SHP77 (cell line): ENCODE results near the gene CAMK2N2.
"Not testable (repeated sequence)": the region's sequence is repeated elsewhere in the genome, so short reads cannot be mapped to it uniquely, and the experiment has no call there.

Experiments
- DNase-seq, 2 experiments: peaks; one replicate each; lab custom pipeline; 2025; lab: John Stamatoyannopoulos, UW

CAMK2N2 gene

DNA sequence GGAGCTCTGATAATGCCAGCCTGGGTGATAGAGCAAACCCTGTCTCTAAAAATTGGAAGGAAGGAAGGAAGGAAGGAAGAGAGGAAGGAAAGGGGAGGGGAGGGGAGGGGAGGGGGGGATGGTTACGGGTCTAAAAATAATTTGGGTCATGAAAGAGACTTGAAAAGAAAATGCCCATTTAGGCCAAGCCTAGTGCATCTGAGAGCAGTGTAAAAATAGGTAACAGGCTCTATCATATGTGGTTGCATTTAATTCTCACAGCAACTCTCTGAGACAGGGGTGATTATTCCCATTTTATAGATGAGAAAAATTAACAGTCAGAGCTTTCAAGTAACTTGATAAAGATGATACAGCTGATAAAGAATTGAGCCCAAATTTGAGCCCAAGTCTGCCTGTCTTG, 10.9 kb upstream of the CAMK2N2 start:
- DNase-seq, result no peak

GRCh38 chr3:184267249-184267648, 5.9 kb upstream of the CAMK2N2 start:
- not testable (repeated sequence) for DNase-seq

- no peak for DNase-seq
Observed at GRCh38 chr3:184262764-184263179, 1.4 kb upstream of the CAMK2N2 start.

- peak; percentile 38 to 80 for DNase-seq
Observed at GRCh38 chr3:184261854-184262763, 756 bp upstream of the CAMK2N2 start.

DNA sequence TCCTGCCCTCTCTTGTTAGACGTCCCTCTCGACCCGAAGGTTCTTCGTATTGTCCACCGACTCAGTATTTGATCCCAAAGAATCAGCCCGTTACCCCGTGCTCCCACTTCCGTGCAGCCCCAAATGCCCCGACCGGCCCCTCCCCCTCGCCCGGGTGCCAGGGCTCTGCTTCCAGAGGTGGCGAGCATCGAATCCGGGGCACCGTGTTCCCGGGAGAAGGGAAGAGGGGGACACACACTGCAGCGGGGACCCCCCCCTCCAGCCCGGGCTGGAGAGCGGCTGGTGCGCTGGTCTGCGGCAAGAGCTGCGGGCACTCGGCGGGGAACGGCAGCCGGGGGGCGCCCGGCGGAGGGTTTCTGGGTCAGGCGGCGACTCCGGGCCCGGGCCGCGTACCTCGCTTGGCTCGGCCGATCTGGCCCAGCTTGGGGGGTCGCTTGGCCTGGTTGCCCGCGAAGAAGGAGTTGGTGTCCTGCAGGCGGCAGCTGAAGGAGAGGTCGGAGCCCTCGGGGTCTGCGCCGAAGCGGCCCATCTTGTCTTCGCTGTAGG, 556 bp downstream of the CAMK2N2 start:
- no peak for DNase-seq

DNA sequence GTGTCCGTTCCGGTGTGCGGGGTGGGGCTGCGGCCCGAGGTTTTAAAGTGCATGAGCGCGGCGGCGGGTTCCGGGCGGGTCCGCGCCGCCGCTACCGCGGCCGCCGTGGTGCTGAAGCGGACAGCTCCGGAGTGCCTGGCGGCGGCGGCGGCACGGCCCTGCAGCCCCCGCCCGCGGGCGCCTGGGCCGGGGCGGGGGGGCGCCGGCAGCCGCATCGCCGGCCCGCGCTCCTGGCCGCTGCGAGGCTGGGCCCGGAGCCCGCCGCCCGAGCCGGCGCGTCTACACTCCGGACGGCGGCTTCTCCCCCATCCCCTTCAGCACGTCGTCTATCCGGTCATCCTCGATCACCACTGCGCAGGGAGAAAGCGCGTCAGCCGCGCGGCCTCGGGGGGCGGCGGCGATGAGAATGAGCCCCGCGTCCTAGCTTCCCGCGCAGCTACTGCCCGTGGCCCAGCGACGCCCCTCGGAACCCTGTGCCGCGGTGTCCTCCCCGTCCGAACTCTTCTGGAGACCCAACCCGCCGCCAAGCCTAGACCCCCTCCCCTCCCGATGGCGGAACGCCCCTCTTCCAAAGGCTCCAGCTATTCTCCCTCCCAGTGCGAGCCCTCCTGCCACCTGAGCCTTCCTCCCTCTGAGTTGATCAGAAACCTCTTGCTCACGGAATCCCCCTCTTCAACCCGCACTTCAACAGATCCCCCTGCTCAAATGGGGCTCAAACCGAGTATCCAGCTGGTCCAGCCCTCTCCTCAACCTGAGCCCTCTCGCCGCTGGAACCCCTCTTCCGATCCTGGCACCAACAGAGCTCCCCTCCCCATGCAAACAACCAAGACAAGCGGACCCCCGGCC, 1.3 kb downstream of the CAMK2N2 start:
- DNase-seq, result peak in 1 of 2 experiments; percentile 21

DNA sequence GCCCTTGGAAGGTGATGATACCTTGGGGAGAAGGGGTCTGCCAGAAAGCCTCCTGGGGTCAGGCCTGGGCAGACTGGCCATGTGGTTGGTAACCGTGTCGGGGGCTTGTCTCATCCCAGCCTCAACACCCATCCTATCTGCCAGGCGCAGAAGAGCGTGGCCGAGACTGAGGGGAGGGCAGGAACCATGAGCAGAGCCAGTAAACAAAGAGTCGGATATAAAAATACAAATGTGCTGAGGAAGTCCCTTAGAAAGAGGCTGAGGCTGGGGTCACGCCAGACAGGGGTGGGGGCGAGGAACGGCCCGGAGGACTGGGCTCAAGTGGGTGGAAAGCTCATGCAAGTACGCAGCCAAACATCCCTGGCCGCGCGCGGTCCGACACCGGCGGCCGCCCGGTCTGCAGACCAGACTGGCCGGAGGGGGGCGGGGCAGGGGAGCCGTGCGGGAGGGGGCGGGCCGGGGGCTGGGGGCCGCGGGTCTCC, 1.9 kb downstream of the CAMK2N2 start:
- no peak for DNase-seq

- DNase-seq, result no peak
Observed at GRCh38 chr3:184258926-184259325, 2.4 kb downstream of the CAMK2N2 start.

DNA sequence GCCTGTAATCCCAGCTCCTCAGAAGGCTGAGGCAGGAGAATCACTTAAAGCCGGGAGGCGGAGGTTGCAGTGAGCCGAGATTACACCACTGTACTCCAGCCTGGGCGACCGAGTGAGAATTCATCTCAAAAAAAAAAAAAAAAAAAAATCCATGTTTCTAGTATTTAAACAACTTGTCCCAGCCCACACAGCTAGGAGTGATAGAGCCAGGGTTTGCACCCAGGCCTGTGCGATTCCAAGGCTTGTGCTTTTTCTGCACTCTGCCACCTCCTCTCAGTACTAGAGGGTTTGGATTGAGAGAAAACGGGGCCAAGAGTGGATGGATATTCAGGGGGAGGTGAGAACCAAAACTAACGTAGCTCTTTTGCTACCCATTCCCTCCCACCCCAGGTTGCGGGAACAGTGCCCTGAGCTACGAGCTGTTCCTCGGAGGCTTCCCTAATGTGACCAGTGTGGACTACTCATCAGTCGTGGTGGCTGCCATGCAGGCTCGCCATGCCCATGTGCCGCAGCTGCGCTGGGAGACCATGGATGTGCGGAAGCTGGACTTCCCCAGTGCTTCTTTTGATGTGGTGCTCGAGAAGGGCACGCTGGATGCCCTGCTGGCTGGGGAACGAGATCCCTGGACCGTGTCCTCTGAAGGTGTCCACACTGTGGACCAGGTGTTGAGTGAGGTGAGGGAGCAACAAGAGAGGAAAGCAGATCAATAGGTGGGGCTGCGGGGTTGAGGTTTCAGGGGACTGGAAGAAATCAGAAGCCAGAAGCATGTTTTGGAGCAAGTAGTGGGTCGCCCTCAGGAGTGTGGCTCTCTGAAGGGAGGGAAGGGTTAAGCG, 4.1 kb downstream of the CAMK2N2 start:
- no peak for DNase-seq

- no peak for DNase-seq
Observed at GRCh38 chr3:184255291-184256039, 5.9 kb downstream of the CAMK2N2 start.

DNA sequence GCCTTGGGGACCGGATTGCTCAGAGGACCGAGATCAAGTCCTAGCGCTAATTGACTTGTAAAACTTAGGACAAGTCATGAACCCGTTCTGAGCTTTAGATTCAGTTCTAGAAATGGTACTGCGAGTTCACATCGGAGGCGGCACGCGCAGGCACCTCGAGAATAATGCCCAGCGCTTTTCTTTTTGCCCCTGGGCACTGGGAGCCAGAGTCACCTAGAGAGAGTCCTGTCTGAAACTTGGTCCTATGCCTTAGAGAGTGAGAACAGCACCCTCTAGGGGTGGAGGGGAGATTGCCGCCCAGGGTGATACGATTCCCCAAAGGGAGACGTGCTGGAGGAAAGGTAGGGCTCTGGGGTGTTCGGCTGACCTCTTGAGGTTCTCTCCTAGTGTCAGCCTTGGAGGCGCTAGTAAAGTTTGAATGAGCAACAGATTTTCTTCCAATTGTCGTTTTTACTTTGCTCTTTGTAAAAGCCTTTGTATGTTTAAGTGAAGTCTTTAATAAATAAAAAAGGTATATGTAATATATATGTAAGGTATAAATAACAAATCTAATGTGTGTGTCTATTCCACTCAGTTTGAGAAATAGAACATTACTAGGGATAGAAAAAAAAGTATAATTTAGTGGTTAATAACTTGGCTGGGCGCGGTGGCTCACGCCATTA, 11.1 kb downstream of the CAMK2N2 start:
- DNase-seq, result peak; percentile 84 to 90

GRCh38 chr3:184249412-184250166, 11.8 kb downstream of the CAMK2N2 start, which contains the start of gene EEF1AKMT4:
TSS of gene EEF1AKMT4 (plus strand) at chr3:184249672. CDS start at chr3:184249695, 23 bp downstream.
- DNase-seq, result peak; percentile 96

DNA sequence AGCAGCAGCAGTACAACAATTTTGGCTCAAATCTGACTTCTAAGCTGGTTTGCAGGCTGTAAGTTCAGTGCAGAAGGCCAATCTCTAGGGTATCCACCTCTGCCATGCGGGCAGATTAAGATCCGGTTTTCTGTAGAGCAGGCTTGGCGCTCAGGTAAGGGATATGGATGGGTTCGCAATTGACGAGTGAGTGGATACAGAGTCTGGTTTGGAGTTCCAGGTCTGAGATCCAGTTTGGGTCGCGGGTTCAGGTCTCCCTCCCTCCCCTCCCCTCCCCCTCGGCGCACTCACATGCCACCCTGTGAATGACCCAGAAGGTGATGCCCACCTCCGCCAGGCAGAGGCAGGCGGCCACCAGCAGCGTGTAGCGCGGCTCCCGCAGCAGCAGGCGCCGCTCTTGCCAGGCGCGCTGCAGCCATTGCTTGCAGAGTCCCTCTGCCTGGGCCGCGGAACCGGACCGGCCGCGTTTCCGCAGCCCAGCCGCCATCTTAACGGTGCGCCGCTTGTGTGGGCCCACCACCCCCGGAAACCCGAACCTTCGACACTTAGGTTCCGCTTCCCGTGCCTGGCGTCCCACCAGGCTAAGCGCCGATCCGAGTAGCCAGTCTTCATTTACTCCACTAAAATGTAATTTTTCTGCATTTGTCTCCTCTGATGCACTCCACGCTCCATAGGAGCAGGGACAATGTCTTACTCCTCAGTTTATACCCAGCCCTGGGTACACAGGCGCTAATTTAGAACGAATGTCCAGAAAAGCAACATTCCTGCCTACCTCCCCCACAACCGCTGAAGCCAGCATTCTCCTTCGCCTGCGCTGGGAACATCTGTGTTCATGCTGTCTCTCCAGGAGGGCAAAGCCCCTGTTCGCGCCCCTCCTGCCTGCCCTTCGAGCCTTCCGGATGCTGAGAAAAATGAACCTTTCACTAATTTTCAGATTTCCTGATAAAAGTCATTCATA, 12.6 kb downstream of the CAMK2N2 start, which contains the start of gene ALG3:
Gene ALG3, minus strand, starts transcription at position 509 of the 958 bp plus-strand sequence. Its CDS starts 22 bp downstream, at position 487.
- DNase-seq, result peak; percentile 63 to 77

GRCh38 chr3:184242297-184242685, 19.1 kb downstream of the CAMK2N2 start:
- DNase-seq, result no peak

GRCh38 chr3:184241447-184242296, 19.7 kb downstream of the CAMK2N2 start:
- DNase-seq, result peak; percentile 40 to 66

DNA sequence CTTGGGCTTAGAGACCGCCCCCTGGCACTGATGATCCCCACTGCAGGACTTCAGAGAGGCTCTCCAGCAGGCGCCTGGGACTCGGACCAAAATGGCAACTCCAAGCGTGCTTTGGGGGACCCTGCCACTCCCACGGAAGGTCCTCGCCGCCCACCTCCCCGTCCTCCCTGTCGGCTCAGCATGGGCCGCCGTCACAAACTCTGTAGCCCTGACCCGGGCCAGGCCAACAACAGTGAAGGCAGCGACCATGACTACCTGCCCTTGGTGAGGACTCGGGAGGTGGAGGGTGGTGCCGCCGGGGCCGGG, 20.3 kb downstream of the CAMK2N2 start:
- DNase-seq, result no peak
